ENCODE results near the gene WFIKKN1.

GRCh38 chr16:675884-676564, 45.2 kb downstream of the WFIKKN1 start:
- TF ChIP-seq CTCF (conservative IDR thresholded peaks at IDR 0.05; ENCODE audit: low read length) (no peak), EZH2phosphoT487 (IDR thresholded peaks at IDR 0.05; ENCODE audit: borderline replicate concordance, low read depth, low read length) (no peak)
